HG03565 (cell line): ENCODE measurements around the gene MICALL2.

Experiments
- ATAC-seq: cut with Tn5 transposase; IDR thresholded peaks from one replicate; pipeline ENCODE4 v1.9.1; 2021; ENCODE audit warnings: mild to moderate bottlenecking, moderate library complexity; ENCODE audit not compliant: unreplicated experiment

Gene MICALL2

GRCh38 chr7:1397491-1398327 is 61.6 kb downstream of the MICALL2 start:
- no peak for ATAC-seq

GRCh38 chr7:1396195-1396594 is 63.1 kb downstream of the MICALL2 start:
- no peak for ATAC-seq

GRCh38 chr7:1395211-1396070 is 63.8 kb downstream of the MICALL2 start:
- no peak for ATAC-seq

- no peak for ATAC-seq
Observed at GRCh38 chr7:1394371-1394770, 64.9 kb downstream of the MICALL2 start.

DNA sequence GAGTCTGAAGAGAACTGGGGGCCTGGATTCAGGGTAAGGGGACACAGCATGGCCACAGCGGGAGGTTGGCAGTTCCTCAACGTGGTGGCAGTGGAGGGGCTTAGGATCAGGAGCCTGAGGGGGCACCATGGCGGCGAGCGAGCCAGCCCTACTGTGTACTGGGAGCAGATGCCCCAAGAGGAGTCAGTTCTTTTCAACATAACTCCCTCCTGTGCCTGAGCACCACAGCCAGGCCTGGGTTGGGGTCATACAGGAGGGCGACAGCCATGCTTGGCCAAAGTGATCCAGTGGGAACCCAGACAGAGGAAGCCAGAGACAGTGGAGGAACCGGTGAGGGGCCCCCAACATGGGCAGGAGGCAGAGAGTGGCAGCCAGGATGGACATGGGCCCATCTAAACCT is 65.8 kb downstream of the MICALL2 start:
- no peak for ATAC-seq

DNA sequence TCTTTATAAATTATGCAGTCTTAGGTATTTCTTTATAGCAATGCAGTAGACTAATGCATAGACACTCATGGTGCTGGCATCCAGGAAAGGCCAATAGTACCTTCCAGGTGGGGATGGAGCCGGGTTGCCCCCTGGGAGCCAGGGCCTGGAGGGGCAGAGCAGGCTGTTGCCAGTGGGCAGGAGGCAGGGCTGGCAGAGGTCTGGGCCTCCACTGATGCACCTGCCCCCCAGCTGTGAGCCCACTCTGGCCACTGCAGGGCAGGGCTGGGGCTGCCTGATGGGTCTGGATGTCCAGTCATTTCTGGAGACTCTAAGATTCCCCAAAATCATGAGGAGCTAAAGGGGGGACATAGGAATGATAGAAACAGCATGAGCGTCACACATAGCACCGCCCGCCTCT is 66.7 kb downstream of the MICALL2 start:
- ATAC-seq = no peak

- ATAC-seq = no peak
Observed at GRCh38 chr7:1391449-1391848, 67.8 kb downstream of the MICALL2 start.

GRCh38 chr7:1388703-1389335 is 70.5 kb downstream of the MICALL2 start:
- no peak for ATAC-seq

DNA sequence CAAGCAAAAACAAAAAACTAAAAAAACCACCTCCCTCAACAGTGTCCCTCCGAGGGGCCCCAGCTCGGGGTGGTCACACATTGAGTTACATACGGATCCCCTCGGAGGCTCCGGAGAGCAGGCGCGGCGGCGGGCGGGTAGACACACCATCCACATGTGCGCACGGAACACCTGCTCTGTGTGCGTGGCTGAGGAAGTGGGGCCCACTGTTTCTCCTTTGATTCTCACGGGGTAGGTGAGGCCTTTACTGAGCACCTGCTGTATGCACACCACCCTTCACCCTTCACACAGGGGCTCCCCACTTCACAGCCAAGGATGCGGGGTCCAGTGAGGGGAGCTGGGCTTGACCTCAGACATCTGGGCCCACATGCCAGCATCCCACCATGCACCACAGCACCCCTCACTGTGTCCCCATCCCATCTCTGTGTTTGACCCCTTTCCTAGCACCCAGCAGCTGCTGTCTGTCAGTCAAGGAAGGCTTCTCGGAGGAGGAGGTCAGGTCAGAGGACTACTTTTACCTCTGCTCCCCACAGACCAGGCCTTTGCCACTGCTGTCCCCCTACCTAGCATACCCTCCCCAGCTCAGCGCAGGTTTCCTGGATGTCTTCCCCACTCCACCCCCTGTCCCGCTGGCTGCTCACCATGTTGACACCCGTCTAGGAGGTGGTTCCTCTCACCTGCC is 71.1 kb downstream of the MICALL2 start:
- ATAC-seq = no peak

DNA sequence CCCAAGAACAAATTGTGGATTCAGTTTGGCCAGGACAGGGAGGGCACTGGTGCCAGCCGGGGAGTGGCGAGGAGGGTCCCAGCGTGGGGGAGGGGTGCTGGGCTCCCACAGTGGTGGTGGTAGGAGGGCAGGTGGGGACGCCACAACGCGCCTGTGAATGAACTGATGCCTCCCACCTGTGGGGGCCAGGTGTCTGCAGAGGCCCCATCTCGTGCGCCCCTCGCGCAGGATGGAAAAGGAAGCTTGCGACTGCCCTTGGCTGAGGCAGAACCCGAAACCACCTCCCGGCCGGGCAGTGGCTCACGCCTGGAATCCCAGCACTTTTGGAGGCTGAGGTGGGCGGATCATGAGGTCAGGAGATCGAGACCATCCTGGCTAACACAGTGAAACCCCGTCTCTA is 72.0 kb downstream of the MICALL2 start:
- no peak for ATAC-seq

DNA sequence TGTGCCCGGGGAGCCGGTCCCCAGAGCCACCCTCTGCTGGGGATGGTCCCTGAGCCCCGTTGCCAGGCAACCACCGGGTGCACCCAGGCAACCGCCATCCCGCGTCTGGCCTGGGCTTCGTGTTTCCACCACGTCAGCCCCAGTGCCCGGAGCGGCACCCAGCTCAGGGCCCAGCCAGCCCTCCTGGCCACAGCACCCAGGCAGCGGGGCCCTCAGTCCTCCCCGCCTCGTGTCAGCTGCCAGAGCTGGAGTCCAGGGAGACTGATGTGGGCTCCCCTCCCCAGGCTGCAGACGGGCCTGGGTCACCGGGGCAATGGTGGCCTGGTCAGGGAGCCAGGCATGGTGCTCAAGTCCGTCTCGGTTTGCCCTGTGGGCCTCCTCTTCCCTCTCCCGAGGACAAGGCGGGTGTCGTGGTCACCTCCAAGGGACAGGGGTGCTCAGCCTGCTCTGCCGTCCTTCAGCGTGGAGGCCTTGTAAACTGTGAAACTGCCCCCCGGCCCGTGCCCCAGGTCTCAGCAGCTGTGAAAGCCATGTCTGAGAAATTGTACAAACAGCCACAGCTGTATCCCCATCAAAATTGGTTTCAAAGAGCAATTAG is 72.5 kb downstream of the MICALL2 start:
- ATAC-seq = no peak

GRCh38 chr7:1385809-1386622 is 73.3 kb downstream of the MICALL2 start:
- ATAC-seq = no peak

GRCh38 chr7:1385086-1385808 is 74.0 kb downstream of the MICALL2 start:
- no peak for ATAC-seq
